A673 (cell line): Measurements from ENCODE around the gene PRKD1.

ENCODE experiments used
- CTCF ChIP-seq: fragments of 300-800, 200-600 bp; sonication (generic); conservative IDR thresholded peaks from 2 replicates; pipeline ENCODE4 v1.5.1; 2017; ENCODE audit warnings: low read depth, mild to moderate bottlenecking, antibody characterized with exemption, low read length, moderate library complexity, mixed read lengths
- EZH2 ChIP-seq: fragments of 200-600 bp; sonication (generic); IDR thresholded peaks from 2 replicates; pipeline ENCODE4 v1.6.1; 2017; ENCODE audit warnings: borderline replicate concordance, low read depth, mild to moderate bottlenecking, mixed read lengths, antibody characterized with exemption, low read length; ENCODE audit not compliant: poor library complexity, severe bottlenecking

GRCh38 chr14:29636870-29637269, 290.8 kb downstream of the PRKD1 start:
- TF ChIP-seq CTCF (no peak), EZH2 (no peak)
